GM19023 (cell line): ENCODE measurements around the gene TMEM53.
A peak's percentile ranks its signal among the peaks of the same experiment; 100 is the strongest.
"Not testable (repeated sequence)": the region's sequence is repeated elsewhere in the genome, so short reads cannot be mapped to it uniquely, and the experiment has no call there.

Source experiments
- ATAC-seq: cut with Tn5 transposase; IDR thresholded peaks from one replicate; pipeline ENCODE4 v1.9.1; 2021; ENCODE audit warnings: mild to moderate bottlenecking, moderate library complexity; ENCODE audit not compliant: unreplicated experiment

Gene TMEM53

DNA sequence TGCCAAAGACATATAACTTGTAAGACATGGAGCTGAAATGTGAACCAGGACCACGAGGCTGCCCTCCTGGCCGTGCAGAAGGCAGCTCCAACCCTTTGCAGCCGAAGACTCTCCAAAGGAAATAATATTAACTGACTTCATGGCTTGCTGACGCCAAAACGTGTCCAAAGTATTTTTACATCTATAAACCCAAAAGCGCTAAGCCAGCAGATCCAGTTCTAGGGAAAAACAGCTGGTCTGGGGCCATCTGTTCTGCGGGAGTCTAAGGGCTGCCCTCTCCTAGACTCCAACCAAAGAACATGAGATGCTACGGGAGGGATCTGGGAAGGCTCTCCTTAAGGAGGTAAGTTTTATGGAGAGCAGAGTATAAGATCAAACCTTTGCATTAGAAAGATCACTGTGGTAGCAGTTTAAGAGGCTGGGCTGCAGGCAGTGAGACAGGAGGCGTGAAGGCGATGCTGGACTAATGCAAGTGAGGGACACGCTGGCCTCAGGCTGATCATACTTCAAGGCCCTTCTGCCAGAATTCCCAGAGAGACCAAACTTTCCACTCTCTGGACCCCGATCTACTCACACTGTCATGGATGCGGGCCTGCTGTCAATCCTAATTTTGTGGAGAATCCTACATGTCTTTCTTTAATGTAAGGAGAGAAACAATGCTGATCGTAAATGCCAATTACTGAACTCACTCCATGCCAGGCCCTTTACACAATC is 1.2 kb downstream of the TMEM53 start:
- no peak for ATAC-seq

DNA sequence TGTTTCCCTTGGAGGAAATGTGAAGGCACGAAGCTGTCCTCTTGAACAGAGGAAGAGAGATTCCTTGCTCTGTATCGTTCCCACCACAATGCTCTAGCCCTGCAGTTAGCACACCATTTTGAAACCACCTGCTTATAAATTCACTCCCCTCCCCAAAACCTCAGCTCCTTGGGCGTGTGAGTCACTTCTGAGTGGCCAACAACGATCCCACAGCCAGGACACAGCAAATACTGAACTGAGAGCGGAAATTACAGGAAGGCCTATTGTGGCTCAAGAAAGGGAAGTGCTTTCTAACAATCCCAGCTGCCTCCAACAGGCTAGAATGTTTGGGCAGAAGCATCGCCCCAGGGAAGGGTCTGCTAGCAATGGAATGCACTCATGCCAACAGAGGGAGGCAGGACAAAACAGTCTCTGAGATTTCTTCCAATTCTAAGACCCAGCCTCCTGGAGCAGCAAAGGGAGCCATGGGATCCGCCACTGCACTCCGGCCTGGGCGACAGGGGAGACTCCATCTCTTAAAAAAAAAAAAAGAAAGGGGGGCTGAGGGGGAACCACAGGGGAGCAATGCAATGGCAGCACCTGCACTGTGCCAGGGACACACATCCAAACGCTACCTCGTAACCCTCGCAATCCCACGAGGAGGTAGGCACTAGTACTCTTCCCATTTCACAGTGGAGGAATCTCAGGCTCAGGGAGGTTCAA is 1.9 kb downstream of the TMEM53 start:
- no peak for ATAC-seq

DNA sequence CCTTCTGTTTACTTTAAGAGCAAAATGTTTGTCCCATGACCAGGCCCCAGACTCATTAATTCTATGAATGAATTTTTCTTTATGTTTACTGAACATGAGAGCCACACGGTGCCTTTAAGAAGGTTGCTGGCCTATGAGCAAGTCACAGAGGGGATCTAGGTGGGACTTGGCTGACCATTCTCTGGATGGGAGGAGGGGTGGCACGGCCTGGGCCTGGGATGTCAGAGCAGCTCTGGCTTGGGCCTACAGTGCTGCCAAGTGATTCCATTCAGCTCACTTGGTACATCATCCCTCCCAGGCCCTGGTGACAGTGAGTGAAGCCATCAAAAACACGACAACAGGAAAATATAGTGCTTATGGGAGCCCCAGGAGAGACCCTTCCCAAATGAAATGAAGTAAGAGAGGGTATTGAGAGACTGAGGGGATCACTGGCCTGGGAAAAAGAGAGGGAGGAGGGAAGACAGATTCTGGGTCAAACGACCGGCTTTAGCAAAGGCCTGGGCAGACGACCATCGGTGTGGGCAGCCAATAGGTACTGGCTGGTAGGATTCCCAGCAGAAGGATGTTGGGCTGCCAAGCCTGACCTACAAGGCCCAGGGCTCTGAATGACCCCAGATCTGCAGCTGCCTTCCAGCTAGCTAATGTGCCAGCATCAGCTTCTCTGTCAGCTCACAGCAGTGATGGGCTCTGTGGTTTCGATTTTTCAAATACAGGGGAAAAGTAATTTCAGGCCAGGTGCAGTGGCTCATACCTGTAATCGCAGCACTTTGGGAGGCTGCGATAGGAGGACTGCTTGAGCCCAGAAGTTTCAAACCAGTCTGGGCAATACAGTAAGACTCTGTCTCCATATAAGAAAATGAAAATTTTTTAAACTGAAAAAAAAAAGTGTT is 3.3 kb downstream of the TMEM53 start:
- no peak for ATAC-seq

DNA sequence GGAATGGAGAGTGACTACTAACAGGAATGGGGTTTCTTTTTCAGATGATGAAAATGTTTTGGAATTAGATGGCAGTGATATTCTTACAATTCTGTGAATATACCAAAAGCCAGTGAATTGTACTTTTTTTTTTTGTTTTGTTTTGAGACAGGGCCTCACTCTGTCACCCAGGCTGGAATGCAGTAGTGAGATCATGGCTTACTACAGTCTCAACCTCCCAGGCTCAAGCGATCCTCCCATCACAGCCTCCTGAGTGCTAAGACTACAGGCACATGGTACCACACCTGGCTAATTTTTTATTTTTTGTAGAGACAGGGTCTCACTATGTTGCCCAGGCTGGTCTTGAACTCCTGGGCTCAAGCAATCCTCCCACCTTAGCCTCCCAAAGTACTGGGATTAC is 7.6 kb downstream of the TMEM53 start:
- not testable (repeated sequence) for ATAC-seq

DNA sequence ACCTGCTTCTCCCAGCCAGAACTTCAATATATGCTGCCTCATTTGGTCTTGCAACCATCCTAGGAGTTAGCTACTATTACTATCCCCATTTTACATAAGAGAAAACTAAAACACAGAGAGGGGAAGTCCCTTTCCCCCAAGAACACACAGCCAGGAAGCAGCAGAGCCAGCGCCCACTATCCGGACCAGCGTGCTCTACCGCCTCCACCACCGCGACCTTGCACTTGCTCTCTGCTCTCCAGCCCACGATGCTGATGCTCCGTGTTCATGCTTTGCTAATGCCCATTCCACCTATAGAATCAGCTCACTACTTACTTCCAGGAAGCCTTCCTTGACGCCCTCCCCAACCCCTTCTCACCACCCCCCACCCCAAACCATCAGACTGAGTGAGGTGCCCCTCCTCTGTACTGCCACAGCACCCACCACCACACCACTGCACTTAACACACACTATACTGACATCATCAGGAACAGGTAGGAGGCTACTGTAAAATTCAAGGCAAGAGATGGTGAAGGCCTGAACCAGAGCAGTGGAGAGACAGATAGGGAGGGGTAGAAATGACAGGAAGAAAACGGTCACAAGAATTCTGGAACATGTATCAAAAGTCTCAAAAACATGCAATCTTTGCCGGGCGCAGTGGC is 9.4 kb downstream of the TMEM53 start:
- ATAC-seq = no peak

DNA sequence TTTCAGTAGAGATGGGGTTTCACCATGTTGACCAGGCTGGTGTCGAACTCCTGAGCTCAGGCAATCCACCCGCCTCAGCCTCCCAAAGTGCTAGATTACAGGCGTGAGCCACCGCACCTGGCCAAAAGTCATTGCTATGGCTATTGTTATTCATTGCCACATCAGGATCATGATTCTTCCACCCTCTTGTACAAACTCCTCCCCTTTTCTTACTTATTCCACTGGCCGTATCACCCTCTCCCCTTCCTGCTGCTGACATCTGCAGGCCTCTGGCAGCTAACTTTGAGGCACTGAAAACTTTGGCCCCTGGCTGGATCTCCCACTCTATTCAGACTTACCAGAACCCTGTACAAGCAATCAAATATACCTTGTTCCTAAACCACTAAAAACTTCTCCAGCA is 10.9 kb downstream of the TMEM53 start:
- ATAC-seq = no peak

DNA sequence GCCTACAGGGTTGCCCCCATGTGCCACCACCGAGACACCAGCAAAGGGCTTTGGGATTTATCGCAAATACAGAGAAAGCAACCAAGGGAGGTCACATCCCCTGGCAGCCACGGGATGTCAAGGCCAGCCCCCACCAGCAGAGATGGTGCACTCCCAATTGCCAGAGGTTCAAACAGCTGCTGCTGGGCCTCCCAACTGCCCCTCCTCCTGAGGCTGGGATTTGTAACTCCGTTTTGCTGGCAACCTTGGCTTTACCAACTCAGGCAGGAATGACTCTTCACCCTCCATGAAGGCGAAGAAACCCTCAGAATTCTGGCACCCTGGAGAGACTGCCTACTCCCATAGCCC is 11.6 kb downstream of the TMEM53 start:
- no peak for ATAC-seq

DNA sequence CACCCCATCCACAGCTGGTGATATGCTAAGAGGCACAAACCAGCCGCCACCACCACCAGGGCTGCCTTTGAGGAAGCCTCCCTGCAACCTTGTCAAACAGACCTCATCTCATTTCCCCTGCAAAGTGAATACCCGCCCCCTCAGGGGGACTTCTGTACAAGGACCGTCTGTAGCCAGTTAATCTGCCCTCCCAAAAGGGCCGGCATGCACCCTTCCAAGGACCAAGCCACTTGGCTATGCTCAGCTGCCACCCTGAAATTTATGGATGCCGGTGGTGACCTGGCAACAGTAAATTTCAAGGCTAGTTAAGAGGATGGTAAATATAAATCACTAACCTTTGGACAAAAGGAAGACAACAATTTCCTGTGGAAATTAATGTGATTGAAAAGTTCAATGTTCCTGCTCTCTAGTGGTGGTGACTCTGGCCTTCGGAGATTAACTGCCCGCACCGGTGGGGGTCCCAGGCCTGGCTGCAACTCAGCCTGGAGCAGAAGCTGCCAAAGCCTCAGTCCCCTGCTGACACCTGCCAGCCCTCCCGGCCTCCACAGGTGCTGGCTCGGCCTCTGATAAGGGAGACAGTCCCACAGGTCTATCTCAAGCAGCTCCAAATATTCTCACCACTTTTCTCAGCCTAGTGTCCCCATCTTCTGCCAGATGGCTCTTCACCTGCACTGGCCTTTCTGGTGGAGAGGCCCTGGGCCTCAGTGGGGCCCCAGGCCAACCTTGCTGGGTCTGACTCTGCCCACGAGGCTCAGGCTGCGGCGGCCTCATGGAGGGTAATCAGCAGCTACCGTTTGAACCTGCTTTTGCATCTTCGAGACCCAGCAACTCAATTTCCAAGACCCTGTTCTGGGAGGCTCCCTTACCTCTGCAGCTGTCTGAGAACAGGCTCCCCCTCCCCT is 12.2 kb downstream of the TMEM53 start:
- no peak for ATAC-seq

DNA sequence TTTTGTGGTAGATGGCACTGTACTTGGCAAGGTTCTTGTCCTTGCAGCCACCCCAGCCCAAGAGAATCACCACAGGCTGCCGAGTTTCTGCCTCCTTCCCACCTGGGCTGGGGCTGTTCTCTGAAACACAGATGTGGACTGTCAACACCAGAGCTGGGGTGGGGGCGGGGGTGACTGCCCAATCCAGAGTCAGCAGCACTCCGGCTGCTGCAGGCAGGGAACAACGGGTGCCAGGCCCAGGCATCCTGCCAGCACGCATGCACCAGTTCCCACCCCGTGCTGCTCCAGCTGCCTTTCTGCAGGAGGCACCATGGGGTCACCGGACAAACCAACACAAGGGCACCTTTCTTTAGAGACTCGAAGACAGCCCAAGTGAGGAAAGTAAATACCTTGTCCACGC is 14.1 kb downstream of the TMEM53 start:
- no peak for ATAC-seq

DNA sequence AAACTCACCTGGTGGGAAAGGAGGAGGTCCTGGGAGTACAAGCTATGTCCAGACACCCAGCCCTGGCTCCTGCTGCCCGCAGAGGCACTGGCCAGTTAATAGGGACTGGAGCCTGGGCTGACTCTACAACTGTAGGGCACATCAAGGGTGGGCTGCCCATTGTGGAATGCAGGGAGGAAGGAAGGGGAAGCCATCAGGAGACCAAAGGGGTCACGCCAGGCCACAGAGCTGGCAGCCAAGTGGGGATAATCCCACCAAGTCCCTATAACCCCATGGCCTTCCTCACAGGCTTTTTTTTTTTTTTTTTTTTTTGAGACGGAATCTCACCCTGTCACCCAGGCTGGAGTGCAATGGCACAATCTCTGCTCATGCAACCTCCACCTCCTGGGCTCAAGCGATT is 14.7 kb downstream of the TMEM53 start:
- ATAC-seq = no peak

DNA sequence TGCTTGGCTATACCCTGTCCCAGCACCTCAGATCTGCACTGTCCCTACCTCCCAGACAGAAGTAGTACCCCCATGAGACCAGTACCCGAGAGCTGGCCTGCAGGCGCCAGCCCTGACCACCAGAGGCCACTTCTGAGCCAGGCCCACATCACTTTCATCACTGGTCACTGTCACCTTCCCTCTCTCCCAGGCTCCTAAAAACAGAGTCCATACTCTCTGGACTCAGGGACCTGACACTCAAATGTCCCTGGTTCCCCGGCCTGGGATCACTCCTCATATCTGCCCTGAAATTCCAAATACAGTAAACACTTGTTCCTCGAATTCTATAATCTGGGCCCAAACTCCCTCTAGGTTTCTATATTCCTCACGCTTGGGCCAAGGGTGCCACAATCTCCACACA is 18.7 kb downstream of the TMEM53 start:
- no peak for ATAC-seq

DNA sequence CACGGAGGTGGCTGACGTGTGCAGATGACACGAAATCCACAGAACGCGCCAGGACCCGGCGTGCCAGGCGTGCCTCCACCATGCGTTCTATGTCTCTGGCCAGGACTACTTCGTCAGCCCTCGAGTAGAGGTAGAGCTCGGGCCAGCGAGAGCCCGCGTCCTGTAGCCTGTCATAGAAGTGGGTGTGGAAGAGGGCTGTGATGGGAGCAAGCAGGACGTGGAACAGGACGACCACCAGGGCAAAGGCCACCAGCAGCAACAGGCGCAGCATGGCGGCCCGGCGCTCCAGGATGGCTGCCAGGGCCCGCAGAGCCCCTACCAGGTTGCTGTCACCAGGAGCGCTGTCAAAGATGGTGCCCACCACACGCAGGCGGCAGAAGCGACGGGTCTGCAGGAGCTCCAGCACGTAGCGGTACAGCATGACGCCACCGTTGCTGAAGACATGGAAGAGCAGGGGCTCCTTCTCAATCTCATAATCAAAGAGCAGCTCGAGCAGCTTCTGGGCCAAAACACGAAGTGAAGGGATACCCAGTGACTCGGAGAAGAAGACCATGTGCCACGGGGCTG is 19.6 kb downstream of the TMEM53 start:
- ATAC-seq = no peak

DNA sequence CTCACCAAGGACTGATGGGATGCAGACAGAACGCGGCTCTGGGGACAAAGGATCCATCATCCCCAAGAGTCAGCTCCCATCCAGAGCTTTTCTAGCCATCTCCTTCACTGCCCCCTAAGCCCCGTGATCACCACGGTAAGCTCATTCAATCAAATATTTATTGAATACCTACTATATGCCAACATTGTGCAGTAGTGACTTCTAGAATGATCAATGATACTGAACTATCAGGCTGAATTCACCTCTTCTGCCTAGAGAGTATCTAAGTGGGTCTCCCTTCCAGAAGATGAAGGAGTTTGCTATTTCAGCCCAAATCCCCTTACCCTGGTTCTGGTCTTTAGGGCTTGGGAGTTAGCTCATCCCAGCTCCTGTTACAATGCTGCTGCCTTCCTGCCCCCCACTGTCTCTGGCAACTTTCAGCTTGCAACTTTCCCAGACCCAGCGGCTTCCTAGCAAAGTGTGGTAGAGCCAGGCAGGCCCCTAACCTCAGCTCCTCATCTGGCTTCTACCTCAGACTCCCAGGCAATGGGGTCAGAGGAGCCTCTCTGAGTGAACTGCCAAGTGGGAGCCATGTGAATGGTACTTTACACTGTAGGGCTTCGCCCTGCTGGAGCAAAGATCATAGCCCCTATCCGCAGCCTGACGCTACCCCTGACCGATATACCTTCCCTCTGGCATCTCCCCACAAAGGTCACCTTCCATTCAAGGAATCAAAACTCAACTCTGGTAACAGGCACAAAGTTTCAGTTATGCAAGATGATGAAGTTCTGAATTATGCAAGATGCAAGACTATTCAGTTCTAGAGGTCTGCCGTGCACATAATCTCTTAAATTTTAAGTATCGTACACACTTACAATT is 20.9 kb downstream of the TMEM53 start:
- no peak for ATAC-seq

DNA sequence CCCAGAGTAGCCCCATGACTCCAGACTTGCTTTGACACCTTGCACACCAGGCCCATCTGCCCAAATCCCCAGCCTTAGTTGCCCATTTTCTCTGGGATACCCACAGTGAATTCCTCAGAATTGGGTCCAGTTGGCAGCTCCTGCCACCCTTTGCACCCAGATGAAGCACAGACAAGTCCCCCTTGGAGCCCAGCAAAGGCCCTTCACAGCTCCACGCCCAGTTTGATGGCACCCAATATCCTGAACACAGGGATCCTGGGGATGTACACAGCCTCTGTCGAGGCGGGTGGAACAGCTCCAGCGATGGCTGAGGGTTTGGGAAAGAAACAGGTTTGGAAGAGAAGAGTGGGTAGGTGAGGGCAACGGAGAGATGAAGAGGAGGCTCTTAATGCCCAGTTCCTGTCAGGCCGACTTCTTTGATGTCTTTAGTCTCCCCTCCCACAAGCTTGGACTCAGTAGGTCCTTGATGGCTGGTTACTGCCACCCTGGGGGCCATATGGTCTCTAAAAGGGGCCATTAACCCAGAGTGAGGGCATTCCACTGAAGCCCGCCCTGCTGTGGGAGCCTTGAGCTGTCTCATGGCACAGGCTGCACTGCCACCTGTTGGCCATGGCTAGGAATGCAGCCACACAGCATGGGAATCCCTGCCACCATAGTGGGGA is 21.7 kb downstream of the TMEM53 start:
- ATAC-seq = peak; percentile 70

DNA sequence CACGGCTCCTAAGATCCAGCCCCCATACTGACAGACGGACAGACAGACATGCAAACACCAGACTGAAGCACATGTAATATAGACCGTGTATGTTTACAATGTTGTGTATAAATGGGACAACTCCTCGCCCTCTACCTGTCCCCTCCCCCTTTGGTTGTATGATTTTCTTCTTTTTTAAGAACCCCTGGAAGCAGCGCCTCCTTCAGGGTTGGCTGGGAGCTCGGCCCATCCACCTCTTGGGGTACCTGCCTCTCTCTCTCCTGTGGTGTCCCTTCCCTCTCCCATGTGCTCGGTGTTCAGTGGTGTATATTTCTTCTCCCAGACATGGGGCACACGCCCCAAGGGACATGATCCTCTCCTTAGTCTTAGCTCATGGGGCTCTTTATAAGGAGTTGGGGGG is 23.2 kb downstream of the TMEM53 start:
- no peak for ATAC-seq

DNA sequence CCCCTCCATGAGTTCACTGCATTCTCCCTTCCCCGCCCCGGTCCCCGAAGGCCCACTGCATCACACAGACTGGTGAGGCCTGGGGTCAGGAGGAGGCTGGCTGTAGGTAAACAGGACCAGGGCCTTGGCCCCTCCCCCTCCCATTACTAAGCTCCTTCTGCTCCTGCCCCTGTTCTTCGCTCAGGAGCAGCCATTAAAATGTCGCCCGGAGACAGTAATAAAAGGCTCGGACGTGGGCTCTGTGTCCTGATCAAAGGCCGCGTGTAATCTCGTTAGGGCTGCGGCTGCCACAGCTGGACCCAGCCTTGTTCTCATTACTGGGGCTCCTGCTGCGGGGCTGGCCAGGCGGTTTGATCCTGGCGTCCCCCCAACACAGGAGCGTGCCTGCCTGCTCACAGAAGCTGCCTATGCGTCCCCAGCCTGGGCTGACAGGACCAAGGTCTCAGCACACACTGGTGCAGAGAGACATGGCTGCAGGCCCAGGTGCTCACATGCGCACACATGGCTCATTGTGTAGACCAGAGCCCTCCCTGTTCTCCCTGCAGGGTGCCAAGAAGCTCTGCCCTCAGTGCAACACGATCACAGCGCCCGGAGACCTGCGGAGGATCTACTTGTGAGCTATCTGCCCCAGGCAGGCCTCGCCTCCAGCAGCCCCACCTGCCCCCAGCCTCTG is 24.0 kb downstream of the TMEM53 start:
- no peak for ATAC-seq

DNA sequence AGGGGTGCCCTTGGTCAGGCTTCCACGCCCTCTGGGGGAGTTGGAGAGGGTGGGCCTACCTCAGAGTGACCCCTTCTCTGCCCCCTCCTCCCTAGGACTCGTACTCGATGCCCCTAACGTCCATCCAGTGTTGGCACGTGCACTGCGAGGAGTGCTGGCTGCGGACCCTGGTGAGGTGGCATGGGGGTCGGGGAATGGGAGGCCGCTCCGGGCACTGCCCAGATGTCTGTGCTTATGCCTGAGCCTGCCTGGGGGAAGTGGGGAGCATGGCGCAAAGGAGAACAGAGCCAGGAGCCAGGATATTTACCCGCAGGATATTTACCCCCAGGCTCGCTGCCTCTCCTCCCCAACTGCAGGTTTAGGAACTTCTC is 24.5 kb downstream of the TMEM53 start:
- ATAC-seq = no peak
